K562 (cell line): ENCODE results near the gene UGT2B28. TPM values are rescaled to one million over a fixed set of nuclear protein-coding genes. Genes with fewer than 3 reads are reported as not detected.
"Not testable (repeated sequence)": the region's sequence is repeated elsewhere in the genome, so short reads cannot be mapped to it uniquely, and the experiment has no call there.

Experiments used
- ATAC-seq: fragments of 200-7000 bp; cut with Tn5 transposase; 3 replicates; pipeline ENCODE4 v1.9.1; 2020; ENCODE audit warnings: moderate library complexity
- BruUV-seq: library from RNA; stranded (reverse); fragments of 400-500 nt; replicated peaks from 2 replicates; lab custom pipeline; 2021; lab: Mats Ljungman, UMichigan
- CTCF ChIA-PET: fragments of 300-600 bp; formaldehyde crosslinking; extraction: SDS; loops from one replicate; lab custom pipeline; 2021; ENCODE audit warnings: low intra/inter-chr PET ratio; lab: Yijun Ruan, JAX
- POLR2A ChIA-PET: fragments of 300-600, 350-650 bp; sonication (Branson Sonifier 250); formaldehyde crosslinking; extraction: SDS; loops from one replicate; lab custom pipeline; 2021; ENCODE audit warnings: antibody characterized with exemption, inconsistent platforms; lab: Yijun Ruan, JAX
- DNase-seq, 4 experiments: peaks; one replicate each; pipeline versions ENCODE4 v3.0.0 to v3.0.0-alpha.2; 2011 to 2018; ENCODE audit warnings: low spot score in 3 of 4, mixed read lengths in 3 of 4; ENCODE audit errors: extremely low read depth in 1 of 4
- FAIRE-seq: peaks from 2 replicates; lab custom pipeline; 2011; peaks lifted over from hg19 to GRCh38; lab: Jason Lieb, UNC
- H2AFZ ChIP-seq: 2 replicates; pipeline ENCODE4 v1.6.0; 2011; ENCODE audit warnings: low read depth, low read length, control low read depth, inconsistent platforms
- H3K27ac ChIP-seq: fragments of 200-600 bp; 3 replicates; pipeline ENCODE4 v1.8.0; 2011; ENCODE audit warnings: low read depth, mild to moderate bottlenecking, control low read depth, inconsistent platforms, low read length, moderate library complexity, mixed read lengths; ENCODE audit errors: extremely low read depth
- H3K27me3 ChIP-seq, 2 experiments: fragments of 300-600 bp in 1 of 2; 2 replicates in 1 of 2; 3 replicates in 1 of 2; pipeline versions ENCODE4 v1.6.0 to v1.8.0; 2011; ENCODE audit warnings: inconsistent platforms in 2 of 2, low read length in 2 of 2, mild to moderate bottlenecking in 1 of 2, mixed read lengths in 1 of 2, moderate library complexity in 1 of 2; ENCODE audit not compliant: control insufficient read depth in 2 of 2, insufficient read depth in 2 of 2
- H3K36me3 ChIP-seq: fragments of 300-600 bp; 3 replicates; pipeline ENCODE4 v1.8.0; 2011; ENCODE audit warnings: mild to moderate bottlenecking, low read length, inconsistent platforms; ENCODE audit not compliant: control insufficient read depth, insufficient read depth
- H3K4me1 ChIP-seq, 2 experiments: fragments of 200-600 bp in 1 of 2; replicated peaks in 1 of 2; 2 replicates in 1 of 2; 3 replicates in 1 of 2; pipeline versions ENCODE4 v1.5.1 to v1.8.0; 2011; ENCODE audit warnings: inconsistent platforms in 2 of 2, low read length in 2 of 2, mild to moderate bottlenecking in 1 of 2, mixed read lengths in 1 of 2, moderate library complexity in 1 of 2; ENCODE audit not compliant: control insufficient read depth in 2 of 2, insufficient read depth in 2 of 2
- H3K4me2 ChIP-seq: 2 replicates; pipeline ENCODE4 v1.6.1; 2011; ENCODE audit warnings: low read length, control low read depth, inconsistent platforms, mixed read lengths; ENCODE audit not compliant: insufficient read depth
- H3K4me3 ChIP-seq: fragments of 200-600 bp; sonication (generic), shearing (Covaris generic); 2 replicates; pipeline ENCODE4 v1.5.1; 2016; ENCODE audit warnings: control low read depth, inconsistent platforms
- H3K79me2 ChIP-seq: fragments of 200-600 bp; 3 replicates; pipeline ENCODE4 v1.8.0; 2011; ENCODE audit warnings: low read length, inconsistent platforms; ENCODE audit not compliant: control insufficient read depth, insufficient read depth
- H3K9ac ChIP-seq, 2 experiments: 2 replicates each; pipeline versions ENCODE4 v1.6.0 to v1.6.1; 2011; ENCODE audit warnings: low read depth in 2 of 2, low read length in 2 of 2, control low read depth in 1 of 2, inconsistent platforms in 1 of 2, mild to moderate bottlenecking in 1 of 2, mixed read lengths in 1 of 2; ENCODE audit not compliant: insufficient read depth in 1 of 2
- H3K9me1 ChIP-seq: one replicate; pipeline ENCODE4 v1.6.0; 2011; ENCODE audit warnings: inconsistent platforms, mild to moderate bottlenecking, low read length, moderate library complexity; ENCODE audit not compliant: control insufficient read depth, insufficient read depth
- H3K9me3 ChIP-seq: replicated peaks from 2 replicates; pipeline ENCODE4 v1.5.1; 2011; ENCODE audit warnings: low read depth, low read length, inconsistent platforms; ENCODE audit not compliant: control insufficient read depth, insufficient read depth
- H4K20me1 ChIP-seq: replicated peaks from 2 replicates; pipeline ENCODE4 v1.6.1; 2011; ENCODE audit warnings: low read length, inconsistent platforms, mixed read lengths; ENCODE audit not compliant: control insufficient read depth, insufficient read depth
- WGBS: fragments of 100-300 bp; shearing (Covaris generic); methylation state at CpG from one replicate; pipeline ENCODE4 v1.1.6; 2016; ENCODE audit warnings: low coverage, mixed read lengths; ENCODE audit not compliant: insufficient coverage; ENCODE audit errors: missing lambda C conversion rate; 5-methylcytosine and 5-hydroxymethylcytosine counted together
- in situ Hi-C: fragments of 300-500 bp; cut with MboI; formaldehyde crosslinking; loops from 4 replicates; pipeline ENCODE4 v1.15.0; 2018; ENCODE audit warnings: inconsistent platforms, mixed read lengths
- intact Hi-C: fragments of 100-400 bp; cut with micrococcal nuclease; formaldehyde crosslinking; loops from 2 replicates; pipeline ENCODE4 v1.14.2; 2022
- polyA plus RNA-seq, 8 experiments: library from polyadenylated mRNA; depleted of rRNA in 4 of 8; stranded (reverse) in 5 of 8; unstranded in 3 of 8; fragments of >200 nt; fragmentation: Nextera tagmentation in 2 of 8; fragmentation: Illumina TruSeq in 1 of 8; extraction: Ambion mirVana in 2 of 8; extraction: Trizol in 1 of 8; gene quantifications; 2 replicates each; pipeline versions ENCODE4 v1.2.1 to v1.2.3, GENCODE V29; 2011 to 2014; ENCODE audit warnings: inconsistent platforms in 1 of 8, missing spikeins in 1 of 8
- total RNA-seq, 7 experiments: library from RNA; depleted of rRNA in 6 of 7; stranded (reverse); fragments of >200 nt in 6 of 7; fragmentation: Illumina TruSeq in 2 of 7; extraction: Trizol in 2 of 7; gene quantifications; 2 replicates each; pipeline versions ENCODE4 v1.2.1 to v1.2.3, GENCODE V29; 2011 to 2021; ENCODE audit warnings: low replicate concordance in 1 of 7

UGT2B28 gene
- total and polyA plus RNA-seq, 9 of the 15 experiments (the other 6 are each of a cell fraction or from before 2014, with no cell fraction given) = not detected

DNA sequence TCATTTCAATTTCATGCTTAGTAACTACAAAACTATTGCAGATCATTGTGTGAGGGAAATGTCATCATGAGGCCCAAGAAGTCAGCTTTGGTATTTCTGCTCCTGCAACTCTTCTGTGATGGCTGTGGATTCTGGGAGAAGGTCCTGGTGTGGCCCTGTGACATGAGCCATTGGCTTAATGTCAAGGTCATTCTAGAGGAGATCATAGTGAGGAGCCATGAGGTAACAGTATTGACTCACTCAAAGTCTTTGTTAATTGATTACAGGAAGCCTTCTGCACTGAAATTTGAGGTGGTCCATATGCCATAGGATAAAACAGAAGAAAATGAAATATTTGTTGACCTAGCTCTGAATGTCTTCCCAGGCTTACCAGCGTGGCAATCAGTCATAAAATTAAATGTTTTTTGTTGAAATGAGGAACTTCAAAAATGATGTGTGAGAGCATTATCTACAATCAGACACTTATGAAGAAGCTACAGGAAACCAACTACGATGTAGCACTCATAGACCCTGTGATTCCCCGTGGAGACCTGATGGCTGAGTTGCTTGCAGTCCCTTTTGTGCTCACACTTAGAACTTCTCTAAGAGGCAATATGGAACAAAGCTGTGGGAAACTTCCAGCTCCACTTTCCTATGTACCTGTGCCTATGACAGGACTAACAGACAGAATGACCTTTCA lies 37.6 kb upstream of the UGT2B28 start:
- H3K36me3 ChIP-seq, H3K9me3 ChIP-seq, H3K9ac ChIP-seq, H4K20me1 ChIP-seq, CTCF ChIA-PET, DNase-seq, H2AFZ ChIP-seq, BruUV-seq, H3K9me1 ChIP-seq, H3K79me2 ChIP-seq, in situ Hi-C loops, H3K27ac ChIP-seq, H3K4me1 ChIP-seq, FAIRE-seq, H3K4me3 ChIP-seq, intact Hi-C loops, H3K4me2 ChIP-seq, H3K27me3 ChIP-seq, ATAC-seq: not testable (repeated sequence)
- POLR2A ChIA-PET = interaction anchor here (0.6 kb wide), 1 partner anchor 803 kb away, joined by 3 read pairs; no protein-coding TSS in a partner anchor
- 4% methylated on average over 3 of the region's 3 CpGs for WGBS

DNA sequence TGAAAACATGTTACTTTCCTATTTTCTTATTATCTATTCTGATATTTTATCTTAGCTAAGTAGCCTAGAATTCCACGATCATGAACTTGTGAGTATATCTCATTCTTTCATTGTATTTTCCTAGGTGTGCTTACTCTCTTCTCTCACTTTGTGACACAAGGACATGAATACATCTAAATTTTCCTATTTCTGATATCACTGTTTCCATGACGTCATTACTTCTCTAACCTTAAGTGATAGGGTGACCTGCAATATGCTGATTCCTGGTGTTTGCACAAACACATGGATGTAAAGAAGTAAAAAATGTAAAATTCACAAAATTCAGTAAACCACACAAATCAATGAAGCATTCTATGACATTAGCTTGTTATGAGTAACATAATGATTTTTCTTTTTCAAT lies 29.4 kb upstream of the UGT2B28 start:
- ATAC-seq, BruUV-seq, DNase-seq, H2AFZ ChIP-seq, H3K4me3 ChIP-seq, H3K79me2 ChIP-seq, FAIRE-seq, POLR2A ChIA-PET, CTCF ChIA-PET, in situ Hi-C loops, H3K27me3 ChIP-seq, H3K9me1 ChIP-seq, H3K4me1 ChIP-seq, H3K9ac ChIP-seq, H3K9me3 ChIP-seq, H3K4me2 ChIP-seq, H4K20me1 ChIP-seq, H3K27ac ChIP-seq, H3K36me3 ChIP-seq: not testable (repeated sequence)
- 4% methylated on average over 2 of the region's 2 CpGs for WGBS
- intact Hi-C loops = loop anchor here (10.0 kb wide), 1 partner anchor 124 kb away; no protein-coding TSS in a partner anchor

DNA sequence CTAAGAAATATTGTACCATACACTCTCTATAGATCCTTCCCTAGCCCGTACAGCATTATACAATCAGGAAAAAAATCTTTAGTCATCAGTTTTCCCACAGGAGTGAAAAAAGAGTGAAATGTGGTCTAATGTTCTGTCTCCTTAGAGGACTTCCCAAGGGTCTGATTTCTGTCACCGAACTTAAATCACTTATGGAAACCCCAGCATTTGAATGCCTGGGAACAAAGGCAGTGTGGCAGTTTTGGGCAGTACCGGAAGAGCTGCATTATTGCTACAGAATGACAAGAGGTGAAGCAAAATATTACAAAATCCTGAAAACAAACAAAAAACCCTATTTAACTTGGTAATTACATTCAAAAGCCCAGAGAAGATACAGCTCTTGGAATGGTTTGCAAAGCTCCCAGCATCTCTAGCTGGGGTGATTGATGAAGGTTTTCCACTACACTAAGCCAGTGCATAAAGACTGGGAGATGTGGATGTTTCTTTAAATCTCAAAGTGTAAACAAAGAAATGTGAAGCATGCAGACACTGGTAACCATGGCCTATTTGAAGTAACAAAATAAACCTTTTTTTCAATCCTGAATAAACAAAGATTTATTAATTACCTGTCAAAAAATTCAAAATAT lies 27.0 kb upstream of the UGT2B28 start:
- CTCF ChIA-PET, H3K36me3 ChIP-seq, H4K20me1 ChIP-seq, H3K4me2 ChIP-seq, H3K27ac ChIP-seq, DNase-seq, H3K27me3 ChIP-seq, BruUV-seq, H3K4me3 ChIP-seq, POLR2A ChIA-PET, H3K9ac ChIP-seq, FAIRE-seq, ATAC-seq, H3K9me3 ChIP-seq, H3K79me2 ChIP-seq, in situ Hi-C loops, H3K4me1 ChIP-seq, H3K9me1 ChIP-seq, H2AFZ ChIP-seq: not testable (repeated sequence)
- 21% methylated on average over 3 of the region's 3 CpGs for WGBS
- intact Hi-C loops = loop anchor here (10.0 kb wide), 1 partner anchor 122 kb away; no protein-coding TSS in a partner anchor
